ENCODE results near the gene NACC1. TPM values are rescaled to one million over a fixed set of nuclear protein-coding genes. Genes with fewer than 3 reads are reported as not detected.
"Not testable (repeated sequence)": the region's sequence is repeated elsewhere in the genome, so short reads cannot be mapped to it uniquely, and the experiment has no call there.

The NACC1 gene
- total RNA-seq, 1 donor from 2014 or later: 22.6 TPM

GRCh38 chr19:13181747-13182388 lies 63.8 kb downstream of the NACC1 start:
- no peak for TF ChIP-seq POLR2A (IDR thresholded peaks at IDR 0.05)
- peak in 1 of 2 donors; percentile 25 for TF ChIP-seq POLR2AphosphoS5 (IDR thresholded peaks at IDR 0.05; ENCODE audit: insufficient read depth in 1 of 2, low read depth in 1 of 2)
- no peak for TF ChIP-seq CTCF (IDR thresholded peaks at IDR 0.05)
- Histone ChIP-seq H3K4me3 (no peak overlapping the region), H3K36me3 (no peaks in the 10 kb centered on the region), H3K4me1 (peaks cover 15% of the 10 kb centered on the region), H3K9me3 (no peaks in the 10 kb centered on the region), H3K27me3 (no peaks in the 10 kb centered on the region), H3K27ac (peak overlapping the region; percentile 9)
- DNase-seq (ENCODE audit: extremely low spot score in 2 of 2): no peak
- intact Hi-C loops (cut with DNase I): no loop called here

- H3K36me3 ChIP-seq; H3K27me3 ChIP-seq; intact Hi-C loops (cut with DNase I); H3K4me3 ChIP-seq; H3K27ac ChIP-seq; DNase-seq (ENCODE audit: extremely low spot score in 2 of 2); H3K9me3 ChIP-seq: not testable (repeated sequence)
- peaks cover 15% of the 10 kb centered on the region for H3K4me1 ChIP-seq
Measured at GRCh38 chr19:13184926-13185325, 66.9 kb downstream of the NACC1 start.

DNA sequence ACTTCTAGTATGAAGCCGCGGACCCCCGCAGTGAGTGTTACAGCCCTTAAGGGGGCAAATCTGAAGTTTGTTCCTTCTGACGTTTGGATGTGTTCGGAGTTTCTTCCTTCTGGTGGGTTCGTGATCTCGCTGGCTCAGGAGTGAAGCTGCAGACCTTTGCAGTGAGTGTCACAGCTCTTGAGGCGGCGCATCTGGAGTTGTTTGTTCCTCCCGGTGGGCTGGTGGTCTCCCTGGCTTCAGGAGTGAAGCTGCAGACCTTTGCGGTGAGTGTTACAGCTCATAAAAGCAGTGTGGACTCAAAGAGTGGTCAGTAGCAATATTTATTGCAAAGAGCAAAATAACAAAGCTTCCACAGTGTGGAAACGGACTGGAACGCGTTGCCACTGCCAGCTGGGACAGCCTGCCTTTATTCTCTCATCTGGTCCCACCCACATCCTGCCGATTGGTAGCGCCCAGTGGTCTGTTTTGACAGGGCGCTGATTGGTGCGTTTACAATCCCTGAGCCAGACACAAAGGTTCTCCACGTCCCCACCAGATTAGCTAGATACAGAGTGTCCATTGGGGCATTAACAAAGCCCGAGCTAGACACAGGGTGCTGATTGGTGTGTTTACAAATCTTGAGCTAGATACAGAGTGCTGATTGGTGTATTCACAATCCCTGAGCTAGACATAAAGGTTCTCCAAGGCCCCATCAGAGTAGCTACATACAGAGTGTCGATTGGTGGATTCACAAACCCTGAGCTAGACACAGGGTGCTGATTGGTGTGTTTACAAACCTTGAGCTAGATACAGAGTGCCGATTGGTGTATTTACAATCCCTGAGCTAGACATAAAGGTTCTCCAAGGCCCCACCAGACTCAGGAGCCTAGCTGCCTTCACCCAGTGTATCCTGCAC lies 67.9 kb downstream of the NACC1 start:
- H3K4me1 ChIP-seq: peaks cover 14% of the 10 kb centered on the region
- intact Hi-C loops (cut with DNase I); H3K36me3 ChIP-seq; H3K4me3 ChIP-seq; H3K27ac ChIP-seq; H3K27me3 ChIP-seq; H3K9me3 ChIP-seq; DNase-seq (ENCODE audit: extremely low spot score in 2 of 2): not testable (repeated sequence)

- H3K27me3 ChIP-seq; intact Hi-C loops (cut with DNase I); DNase-seq (ENCODE audit: extremely low spot score in 2 of 2); H3K27ac ChIP-seq; H3K36me3 ChIP-seq; H3K9me3 ChIP-seq; H3K4me3 ChIP-seq; H3K4me1 ChIP-seq: not testable (repeated sequence)
Measured at GRCh38 chr19:13186688-13187087, 68.6 kb downstream of the NACC1 start.

DNA sequence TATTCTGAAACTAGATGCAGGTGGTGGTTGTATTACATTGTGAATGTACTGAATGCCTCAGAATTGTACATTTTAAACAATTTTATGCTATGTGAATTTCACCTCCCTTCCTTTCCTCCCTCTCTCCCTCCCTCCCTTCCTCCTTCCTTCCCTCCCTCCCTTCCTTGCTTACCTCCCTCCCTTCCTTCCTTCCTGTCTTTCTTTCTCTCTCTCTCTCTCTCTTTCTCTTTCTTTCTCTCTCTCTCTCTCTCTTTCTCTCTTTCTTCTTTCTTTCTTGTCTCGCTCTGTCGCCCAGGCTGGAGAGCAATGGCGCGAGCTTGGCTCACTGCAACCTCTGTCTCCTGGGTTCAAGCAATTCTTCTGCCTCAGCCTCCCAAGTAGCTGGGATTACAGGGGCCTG lies 69.4 kb downstream of the NACC1 start:
- no peak overlapping the region for H3K4me3 ChIP-seq
- no peak for TF ChIP-seq POLR2A (IDR thresholded peaks at IDR 0.05)
- no peak for TF ChIP-seq POLR2AphosphoS5 (IDR thresholded peaks at IDR 0.05; ENCODE audit: insufficient read depth in 1 of 2, low read depth in 1 of 2)
- no peak for TF ChIP-seq CTCF (IDR thresholded peaks at IDR 0.05)
- intact Hi-C loops (cut with DNase I): no loop called here
- no peaks in the 10 kb centered on the region for H3K36me3 ChIP-seq
- no peak for DNase-seq (ENCODE audit: extremely low spot score in 2 of 2)
- H3K4me1 ChIP-seq: no peaks in the 10 kb centered on the region
- H3K27ac ChIP-seq: no peak overlapping the region
- no peaks in the 10 kb centered on the region for H3K27me3 ChIP-seq
- no peaks in the 10 kb centered on the region for H3K9me3 ChIP-seq

- Histone ChIP-seq H3K4me3 (no peak overlapping the region), H3K36me3 (no peaks in the 10 kb centered on the region), H3K27ac (no peak overlapping the region), H3K27me3 (no peaks in the 10 kb centered on the region), H3K4me1 (no peaks in the 10 kb centered on the region), H3K9me3 (no peaks in the 10 kb centered on the region)
- TF ChIP-seq POLR2AphosphoS5 (IDR thresholded peaks at IDR 0.05; ENCODE audit: insufficient read depth in 1 of 2, low read depth in 1 of 2) (no peak), CTCF (IDR thresholded peaks at IDR 0.05) (no peak), POLR2A (IDR thresholded peaks at IDR 0.05) (no peak)
- DNase-seq (ENCODE audit: extremely low spot score in 2 of 2): no peak
- intact Hi-C loops (cut with DNase I): no loop called here
Measured at GRCh38 chr19:13189600-13189999, 71.5 kb downstream of the NACC1 start.

Other genes starting within 250 kb of the NACC1 start
- 23.6 TPM for gene DNASE2, start 236.8 kb upstream of the NACC1 start, total RNA-seq
- not detected for gene KLF1, start 231.1 kb upstream of the NACC1 start, total RNA-seq
- 23.6 TPM for gene GCDH, start 227.1 kb upstream of the NACC1 start, total RNA-seq
- gene SYCE2, start 199.0 kb upstream of the NACC1 start, total RNA-seq: not detected
- gene FARSA, start 184.6 kb upstream of the NACC1 start, total RNA-seq: 44.2 TPM
- 303 TPM for gene CALR, start 179.7 kb upstream of the NACC1 start, total RNA-seq
- gene RAD23A, start 172.4 kb upstream of the NACC1 start, total RNA-seq: 85.9 TPM
- gene GADD45GIP1, start 161.0 kb upstream of the NACC1 start, total RNA-seq: 80.3 TPM
- not detected for gene DAND5, start 148.7 kb upstream of the NACC1 start, total RNA-seq
- gene NFIX, start 122.8 kb upstream of the NACC1 start, total RNA-seq: 81.8 TPM
- 11.5 TPM for gene LYL1, start 15.4 kb upstream of the NACC1 start, total RNA-seq
- gene TRMT1, start 1.5 kb upstream of the NACC1 start, total RNA-seq: 28.0 TPM
- 71.5 TPM for gene STX10, start 32.1 kb downstream of the NACC1 start, total RNA-seq
- 152 TPM for gene IER2, start 32.1 kb downstream of the NACC1 start, total RNA-seq

Data from vagina (tissue), 2 donors.